Measurements from ENCODE around the gene DNAH2.

DNAH2 gene

DNA sequence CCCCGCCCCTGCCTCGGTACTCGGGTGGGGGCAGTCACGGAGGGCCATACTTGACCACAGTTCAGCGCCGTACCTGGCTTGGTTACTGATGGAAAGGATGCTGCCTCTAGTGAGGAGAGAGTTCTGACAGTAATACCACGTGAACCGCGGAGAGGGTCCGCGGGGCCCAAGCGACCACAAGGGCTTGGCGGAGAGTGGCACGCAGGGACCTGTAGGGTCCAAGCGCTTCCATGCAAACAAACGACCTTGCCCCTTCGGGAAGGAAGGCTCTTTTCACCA, 125.7 kb downstream of the DNAH2 start:
- DNase-seq (ENCODE audit: low read depth, low spot score), result no peak
- Histone ChIP-seq H3K9me3 (ENCODE audit: insufficient read depth, low read length) (no peaks in the 10 kb centered on the region), H3K36me3 (ENCODE audit: insufficient read depth, insufficient read length, low read length) (peaks cover 19% of the 10 kb centered on the region), H3K4me3 (ENCODE audit: insufficient read length, low read depth) (peak overlapping the region; percentile 78), H3K4me1 (ENCODE audit: insufficient read depth, insufficient read length) (peaks cover 13% of the 10 kb centered on the region), H3K27me3 (ENCODE audit: insufficient read depth, insufficient read length) (no peaks in the 10 kb centered on the region), H3K9ac (ENCODE audit: insufficient read length, low read depth) (peak overlapping the region; percentile 88)
- TF ChIP-seq YY1 (IDR thresholded peaks at IDR 0.05; ENCODE audit: insufficient read depth, insufficient read length), result no peak
- TF ChIP-seq ZNF274 (IDR thresholded peaks at IDR 0.05; ENCODE audit: low read depth, low read length), result no peak
- no peak for TF ChIP-seq SUZ12 (IDR thresholded peaks at IDR 0.05; ENCODE audit: extremely low read depth, insufficient read depth, insufficient read length)

GRCh38 chr17:7843536-7844291, 126.2 kb downstream of the DNAH2 start:
- Histone ChIP-seq H3K9me3 (ENCODE audit: insufficient read depth, low read length) (no peaks in the 10 kb centered on the region), H3K27me3 (ENCODE audit: insufficient read depth, insufficient read length) (no peaks in the 10 kb centered on the region), H3K36me3 (ENCODE audit: insufficient read depth, insufficient read length, low read length) (peaks cover 19% of the 10 kb centered on the region), H3K4me3 (ENCODE audit: insufficient read length, low read depth) (peak overlapping the region; percentile 78), H3K9ac (ENCODE audit: insufficient read length, low read depth) (peak overlapping the region; percentile 88), H3K4me1 (ENCODE audit: insufficient read depth, insufficient read length) (peaks cover 10% of the 10 kb centered on the region)
- no peak for DNase-seq (ENCODE audit: low read depth, low spot score)
- TF ChIP-seq SUZ12 (IDR thresholded peaks at IDR 0.05; ENCODE audit: extremely low read depth, insufficient read depth, insufficient read length) (no peak), YY1 (IDR thresholded peaks at IDR 0.05; ENCODE audit: insufficient read depth, insufficient read length) (no peak), ZNF274 (IDR thresholded peaks at IDR 0.05; ENCODE audit: low read depth, low read length) (no peak)

- TF ChIP-seq YY1 (IDR thresholded peaks at IDR 0.05; ENCODE audit: insufficient read depth, insufficient read length), result no peak
- TF ChIP-seq ZNF274 (IDR thresholded peaks at IDR 0.05; ENCODE audit: low read depth, low read length), result no peak
- no peak for TF ChIP-seq SUZ12 (IDR thresholded peaks at IDR 0.05; ENCODE audit: extremely low read depth, insufficient read depth, insufficient read length)
- H3K27me3 ChIP-seq (ENCODE audit: insufficient read depth, insufficient read length), result no peaks in the 10 kb centered on the region
- H3K9me3 ChIP-seq (ENCODE audit: insufficient read depth, low read length), result no peaks in the 10 kb centered on the region
- peaks cover 26% of the 10 kb centered on the region for H3K36me3 ChIP-seq (ENCODE audit: insufficient read depth, insufficient read length, low read length)
- DNase-seq (ENCODE audit: low read depth, low spot score), result no peak
- peak overlapping the region; percentile 79 for H3K9ac ChIP-seq (ENCODE audit: insufficient read length, low read depth)
- peaks cover 3% of the 10 kb centered on the region for H3K4me1 ChIP-seq (ENCODE audit: insufficient read depth, insufficient read length)
- peak overlapping the region; percentile 78 for H3K4me3 ChIP-seq (ENCODE audit: insufficient read length, low read depth)
These were observed 127.0 kb downstream of the DNAH2 start for GRCh38 chr17:7844292-7845154.

DNA sequence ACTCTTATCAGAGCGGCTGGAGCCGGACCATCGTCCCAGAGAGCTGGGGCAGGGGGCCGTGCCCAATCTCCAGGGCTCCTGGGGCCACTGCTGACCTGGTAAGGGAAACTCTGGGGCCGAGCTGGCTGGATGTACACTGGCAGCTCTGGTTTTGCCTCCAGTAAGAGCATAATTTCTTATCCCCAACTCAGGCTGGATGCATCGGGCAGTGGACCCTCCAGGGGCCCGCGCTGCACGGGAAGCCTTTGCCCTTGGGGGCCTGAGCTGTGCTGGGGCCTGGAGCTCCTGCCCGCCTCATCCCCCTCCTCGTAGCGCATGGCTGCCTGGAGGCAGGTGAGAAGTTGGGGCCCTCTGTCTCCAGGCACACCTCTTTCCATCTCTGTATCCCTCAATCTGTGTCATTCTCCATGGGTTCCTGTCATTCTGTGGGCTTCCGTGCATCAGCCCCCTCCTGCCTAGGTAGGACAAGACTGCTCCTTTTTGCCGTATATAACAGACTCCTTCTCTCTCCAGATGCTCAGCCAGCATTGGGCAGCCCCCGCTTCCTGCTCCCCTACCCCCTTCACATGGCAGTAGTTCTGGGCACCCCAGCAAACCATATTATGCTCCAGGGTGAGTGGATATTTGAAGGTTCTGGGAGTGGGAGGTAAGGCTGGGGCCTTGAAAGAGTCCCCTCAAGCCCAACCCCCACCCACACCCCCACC, 128.0 kb downstream of the DNAH2 start:
- Histone ChIP-seq H3K9ac (ENCODE audit: insufficient read length, low read depth) (peak overlapping the region; percentile 57), H3K36me3 (ENCODE audit: insufficient read depth, insufficient read length, low read length) (peaks cover 36% of the 10 kb centered on the region)

DNA sequence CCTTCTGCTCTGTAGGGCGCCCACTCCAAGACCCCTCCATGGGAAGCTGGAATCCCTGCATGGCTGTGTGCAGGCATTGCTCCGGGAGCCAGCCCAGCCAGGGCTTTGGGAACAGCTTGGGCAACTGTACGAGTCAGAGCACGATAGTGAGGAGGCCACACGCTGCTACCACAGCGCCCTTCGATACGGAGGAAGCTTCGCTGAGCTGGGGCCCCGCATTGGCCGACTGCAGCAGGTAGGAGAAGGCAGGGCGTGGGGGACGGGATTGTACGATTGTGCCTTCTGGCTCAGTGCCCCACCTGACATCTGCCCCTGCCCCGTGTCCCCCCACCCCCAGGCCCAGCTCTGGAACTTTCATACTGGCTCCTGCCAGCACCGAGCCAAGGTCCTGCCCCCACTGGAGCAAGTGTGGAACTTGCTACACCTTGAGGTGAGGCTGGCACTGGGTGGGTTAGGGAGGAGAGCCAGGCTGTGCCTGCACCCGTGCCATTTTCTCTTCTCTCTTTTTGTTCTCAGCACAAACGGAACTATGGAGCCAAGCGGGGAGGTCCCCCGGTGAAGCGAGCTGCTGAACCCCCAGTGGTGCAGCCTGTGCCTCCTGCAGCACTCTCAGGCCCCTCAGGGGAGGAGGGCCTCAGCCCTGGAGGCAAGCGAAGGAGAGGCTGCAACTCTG, 128.7 kb downstream of the DNAH2 start:
- peaks cover under 1% of the 10 kb centered on the region for H3K4me1 ChIP-seq (ENCODE audit: insufficient read depth, insufficient read length)
- peaks cover 43% of the 10 kb centered on the region for H3K36me3 ChIP-seq (ENCODE audit: insufficient read depth, insufficient read length, low read length)
- H3K9ac ChIP-seq (ENCODE audit: insufficient read length, low read depth), result no peak overlapping the region
- no peak overlapping the region for H3K4me3 ChIP-seq (ENCODE audit: insufficient read length, low read depth)
- no peaks in the 10 kb centered on the region for H3K27me3 ChIP-seq (ENCODE audit: insufficient read depth, insufficient read length)
- H3K9me3 ChIP-seq (ENCODE audit: insufficient read depth, low read length), result no peaks in the 10 kb centered on the region
- no peak for DNase-seq (ENCODE audit: low read depth, low spot score)
- no peak for TF ChIP-seq SUZ12 (IDR thresholded peaks at IDR 0.05; ENCODE audit: extremely low read depth, insufficient read depth, insufficient read length)
- no peak for TF ChIP-seq YY1 (IDR thresholded peaks at IDR 0.05; ENCODE audit: insufficient read depth, insufficient read length)
- TF ChIP-seq ZNF274 (IDR thresholded peaks at IDR 0.05; ENCODE audit: low read depth, low read length), result no peak

More for the DNA sequence above, 128.0 kb downstream of the DNAH2 start:
- TF ChIP-seq SUZ12 (IDR thresholded peaks at IDR 0.05; ENCODE audit: extremely low read depth, insufficient read depth, insufficient read length), result no peak
- TF ChIP-seq YY1 (IDR thresholded peaks at IDR 0.05; ENCODE audit: insufficient read depth, insufficient read length), result no peak
- TF ChIP-seq ZNF274 (IDR thresholded peaks at IDR 0.05; ENCODE audit: low read depth, low read length), result no peak
- Histone ChIP-seq H3K27me3 (ENCODE audit: insufficient read depth, insufficient read length) (no peaks in the 10 kb centered on the region), H3K4me3 (ENCODE audit: insufficient read length, low read depth) (peak overlapping the region; percentile 78), H3K9me3 (ENCODE audit: insufficient read depth, low read length) (no peaks in the 10 kb centered on the region), H3K4me1 (ENCODE audit: insufficient read depth, insufficient read length) (peaks cover 3% of the 10 kb centered on the region)
- DNase-seq (ENCODE audit: low read depth, low spot score), result no peak

GRCh38 chr17:7846765-7847661, 129.5 kb downstream of the DNAH2 start:
- no peaks in the 10 kb centered on the region for H3K9me3 ChIP-seq (ENCODE audit: insufficient read depth, low read length)
- H3K4me1 ChIP-seq (ENCODE audit: insufficient read depth, insufficient read length), result peaks cover 5% of the 10 kb centered on the region
- no peak overlapping the region for H3K9ac ChIP-seq (ENCODE audit: insufficient read length, low read depth)
- H3K4me3 ChIP-seq (ENCODE audit: insufficient read length, low read depth), result no peak overlapping the region
- H3K36me3 ChIP-seq (ENCODE audit: insufficient read depth, insufficient read length, low read length), result peaks cover 50% of the 10 kb centered on the region
- no peaks in the 10 kb centered on the region for H3K27me3 ChIP-seq (ENCODE audit: insufficient read depth, insufficient read length)
- no peak for DNase-seq (ENCODE audit: low read depth, low spot score)
- TF ChIP-seq YY1 (IDR thresholded peaks at IDR 0.05; ENCODE audit: insufficient read depth, insufficient read length), result no peak
- TF ChIP-seq SUZ12 (IDR thresholded peaks at IDR 0.05; ENCODE audit: extremely low read depth, insufficient read depth, insufficient read length), result no peak
- TF ChIP-seq ZNF274 (IDR thresholded peaks at IDR 0.05; ENCODE audit: low read depth, low read length), result no peak

Data from NT2/D1 (cell line).